Left ventricle myocardium inferior (tissue), 1 donor: ENCODE data around the gene PYHIN1. TPM values are rescaled to one million over a fixed set of nuclear protein-coding genes. Genes with fewer than 3 reads are reported as not detected.

Experiments
- DNase-seq: peaks from one replicate; pipeline ENCODE4 v3.0.0-alpha.2; 2020
- H3K27ac ChIP-seq: fragments of 200-600 bp; replicated peaks from 2 replicates; pipeline ENCODE4 v1.8.0; 2021
- H3K27me3 ChIP-seq: fragments of 200-600 bp; 2 replicates; pipeline ENCODE4 v1.8.0; 2021; ENCODE audit warnings: low read depth
- H3K36me3 ChIP-seq: fragments of 200-600 bp; 2 replicates; pipeline ENCODE4 v1.8.0; 2021
- H3K4me1 ChIP-seq: fragments of 200-600 bp; 2 replicates; pipeline ENCODE4 v1.8.0; 2021
- H3K4me3 ChIP-seq: fragments of 200-600 bp; 2 replicates; pipeline ENCODE4 v1.8.0; 2021; ENCODE audit warnings: mild to moderate bottlenecking, moderate library complexity
- H3K9me3 ChIP-seq: fragments of 200-600 bp; replicated peaks from 2 replicates; pipeline ENCODE4 v1.8.0; 2021
- CTCF ChIP-seq: fragments of 200-600 bp; IDR thresholded peaks from 2 replicates; pipeline ENCODE4 v1.8.0; 2021; ENCODE audit warnings: antibody characterized with exemption, mild to moderate bottlenecking, borderline replicate concordance
- intact Hi-C: fragments of 100-400 bp; cut with micrococcal nuclease; formaldehyde crosslinking; loops from one replicate; pipeline ENCODE4 v1.11.0; 2022
- total RNA-seq: library from RNA; stranded (reverse); fragmentation: NEBNext Ultra II Directional; extraction: Animal tissue kit (Norgen Biotek cat#: 25700); gene quantifications from one replicate; pipeline ENCODE4 v1.2.1, GENCODE V29; 2021
- donor health status: DM: no; HTN: yes; CAD: no; lungs with severe emphysema.

Gene PYHIN1
- total RNA-seq, 1 donor from 2014 or later, result 0.11 TPM

- no peak for DNase-seq
- no peak overlapping the region for H3K27ac ChIP-seq
- TF ChIP-seq CTCF, result no peak
- H3K27me3 ChIP-seq, result peaks cover 4% of the 10 kb centered on the region
- no peak overlapping the region for H3K4me3 ChIP-seq
- H3K4me1 ChIP-seq, result no peaks in the 10 kb centered on the region
- H3K36me3 ChIP-seq, result no peaks in the 10 kb centered on the region
- intact Hi-C loops, result no loop called here
- peaks cover 4% of the 10 kb centered on the region for H3K9me3 ChIP-seq
Measured at GRCh38 chr1:158942490-158942889, 11.1 kb downstream of the PYHIN1 start.

- peaks cover 4% of the 10 kb centered on the region for H3K27me3 ChIP-seq
- no peak for TF ChIP-seq CTCF
- H3K9me3 ChIP-seq, result peaks cover 4% of the 10 kb centered on the region
- no peaks in the 10 kb centered on the region for H3K36me3 ChIP-seq
- no peak for DNase-seq
- H3K27ac ChIP-seq, result no peak overlapping the region
- no peaks in the 10 kb centered on the region for H3K4me1 ChIP-seq
- intact Hi-C loops, result no loop called here
- no peak overlapping the region for H3K4me3 ChIP-seq
Measured at GRCh38 chr1:158943059-158943458, 11.7 kb downstream of the PYHIN1 start.

- intact Hi-C loops, result no loop called here
- no peak for TF ChIP-seq CTCF
- no peaks in the 10 kb centered on the region for H3K9me3 ChIP-seq
Measured at GRCh38 chr1:158945061-158945460, 13.7 kb downstream of the PYHIN1 start.

DNA sequence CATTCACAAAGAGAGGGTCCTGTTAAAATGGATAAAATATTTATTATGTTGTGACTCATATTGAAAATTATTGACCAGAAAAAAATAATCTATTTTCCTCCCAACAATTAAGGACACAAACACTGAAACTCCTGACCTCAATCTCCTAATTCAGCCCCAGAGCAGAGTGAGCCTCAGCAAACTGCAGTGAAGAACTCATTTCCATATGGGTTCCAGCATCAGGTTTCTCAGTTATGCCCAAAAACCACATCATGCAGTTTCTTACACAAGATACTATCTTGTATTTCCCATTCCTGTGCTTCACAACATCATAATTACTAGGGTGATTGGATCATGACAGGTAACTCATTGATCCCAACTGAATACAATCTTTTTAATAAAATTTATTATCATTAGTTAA, 15.4 kb downstream of the PYHIN1 start:
- no peak for DNase-seq
- no peaks in the 10 kb centered on the region for H3K36me3 ChIP-seq
- no peaks in the 10 kb centered on the region for H3K9me3 ChIP-seq
- no peaks in the 10 kb centered on the region for H3K4me1 ChIP-seq
- H3K27ac ChIP-seq, result no peak overlapping the region
- H3K27me3 ChIP-seq, result no peaks in the 10 kb centered on the region
- H3K4me3 ChIP-seq, result no peak overlapping the region
- no peak for TF ChIP-seq CTCF
- intact Hi-C loops, result no loop called here

More at GRCh38 chr1:158945061-158945460, 13.7 kb downstream of the PYHIN1 start:
- H3K4me3 ChIP-seq, result no peak overlapping the region
- peaks cover 4% of the 10 kb centered on the region for H3K27me3 ChIP-seq
- no peak overlapping the region for H3K27ac ChIP-seq
- DNase-seq, result no peak
- no peaks in the 10 kb centered on the region for H3K4me1 ChIP-seq
- H3K36me3 ChIP-seq, result no peaks in the 10 kb centered on the region

GRCh38 chr1:158951956-158952355, 20.6 kb downstream of the PYHIN1 start:
- Histone ChIP-seq H3K27me3 (no peaks in the 10 kb centered on the region), H3K9me3 (peaks cover 4% of the 10 kb centered on the region), H3K4me3 (no peak overlapping the region), H3K36me3 (no peaks in the 10 kb centered on the region), H3K4me1 (no peaks in the 10 kb centered on the region), H3K27ac (no peak overlapping the region)
- DNase-seq, result no peak
- intact Hi-C loops, result no loop called here
- no peak for TF ChIP-seq CTCF

- no peak for TF ChIP-seq CTCF
- DNase-seq, result no peak
- no peaks in the 10 kb centered on the region for H3K27me3 ChIP-seq
- no peak overlapping the region for H3K4me3 ChIP-seq
- intact Hi-C loops, result no loop called here
- no peaks in the 10 kb centered on the region for H3K36me3 ChIP-seq
- H3K27ac ChIP-seq, result no peak overlapping the region
- peaks cover 4% of the 10 kb centered on the region for H3K9me3 ChIP-seq
- H3K4me1 ChIP-seq, result no peaks in the 10 kb centered on the region
Measured at GRCh38 chr1:158952416-158952815, 21.1 kb downstream of the PYHIN1 start.
